Omental fat pad (tissue), 3 donors: Measurements from ENCODE around the gene SORL1-AS1.

Experiments
- ATAC-seq: fragments of 150-250 bp; one replicate; pipeline ENCODE4 v1.9.1; 2016; ENCODE audit warnings: mild to moderate bottlenecking, moderate library complexity; ENCODE audit not compliant: low FRiP score
- DNase-seq: peaks from one replicate; pipeline ENCODE4 v3.0.0-alpha.2; 2019; ENCODE audit warnings: low spot score
- TF ChIP-seq, protein P1 (sequence below), 3 donors: fragments of 450-650 bp; IDR thresholded peaks; one replicate each; pipeline ENCODE4 v1.5.1; 2016 to 2017; ENCODE audit warnings: antibody characterized with exemption in 3 of 3, mild to moderate bottlenecking in 3 of 3, moderate library complexity in 2 of 3

SORL1-AS1 gene

DNA sequence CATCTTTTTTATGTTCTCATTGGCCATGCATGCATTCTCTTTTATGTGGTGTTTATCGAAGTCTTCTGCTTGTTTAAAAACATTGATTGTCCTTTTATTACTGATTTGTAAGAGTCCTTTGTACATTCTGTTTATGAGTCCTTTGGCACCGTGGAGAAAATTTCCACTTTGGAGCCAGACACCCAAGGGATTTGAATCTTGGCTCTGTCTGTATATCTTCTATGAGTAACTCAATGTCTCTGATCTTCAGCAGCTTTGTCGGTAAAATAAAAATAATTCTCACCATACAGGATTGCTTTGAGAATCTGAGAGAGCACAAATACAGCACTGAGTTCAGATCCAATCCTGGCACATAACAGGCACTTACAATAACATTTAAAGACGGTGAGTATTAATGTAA lies 13.4 kb downstream of the SORL1-AS1 start:
- TF ChIP-seq, protein P1, sequence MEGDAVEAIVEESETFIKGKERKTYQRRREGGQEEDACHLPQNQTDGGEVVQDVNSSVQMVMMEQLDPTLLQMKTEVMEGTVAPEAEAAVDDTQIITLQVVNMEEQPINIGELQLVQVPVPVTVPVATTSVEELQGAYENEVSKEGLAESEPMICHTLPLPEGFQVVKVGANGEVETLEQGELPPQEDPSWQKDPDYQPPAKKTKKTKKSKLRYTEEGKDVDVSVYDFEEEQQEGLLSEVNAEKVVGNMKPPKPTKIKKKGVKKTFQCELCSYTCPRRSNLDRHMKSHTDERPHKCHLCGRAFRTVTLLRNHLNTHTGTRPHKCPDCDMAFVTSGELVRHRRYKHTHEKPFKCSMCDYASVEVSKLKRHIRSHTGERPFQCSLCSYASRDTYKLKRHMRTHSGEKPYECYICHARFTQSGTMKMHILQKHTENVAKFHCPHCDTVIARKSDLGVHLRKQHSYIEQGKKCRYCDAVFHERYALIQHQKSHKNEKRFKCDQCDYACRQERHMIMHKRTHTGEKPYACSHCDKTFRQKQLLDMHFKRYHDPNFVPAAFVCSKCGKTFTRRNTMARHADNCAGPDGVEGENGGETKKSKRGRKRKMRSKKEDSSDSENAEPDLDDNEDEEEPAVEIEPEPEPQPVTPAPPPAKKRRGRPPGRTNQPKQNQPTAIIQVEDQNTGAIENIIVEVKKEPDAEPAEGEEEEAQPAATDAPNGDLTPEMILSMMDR (IDR thresholded peaks at IDR 0.05), result no peak
- DNase-seq (no peak), ATAC-seq (no peak)

DNA sequence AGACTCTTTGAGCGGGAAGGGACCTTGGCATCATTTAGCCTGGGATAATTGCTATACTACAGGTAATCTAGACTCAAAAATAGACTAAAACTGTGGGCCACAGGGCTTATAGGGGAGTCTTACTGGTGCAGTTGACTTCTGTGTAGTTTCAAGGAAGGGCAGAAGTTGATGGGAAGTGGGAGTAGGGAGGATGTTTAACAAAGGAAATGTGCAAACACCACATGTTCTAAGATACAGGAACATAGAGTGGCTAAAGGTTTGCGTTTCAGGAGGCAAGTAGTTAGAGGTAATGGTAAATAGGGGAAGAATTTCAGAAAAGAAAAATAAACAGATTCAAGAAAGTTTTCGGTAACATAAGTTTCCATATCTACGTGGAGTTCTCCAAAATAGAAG lies 15.1 kb downstream of the SORL1-AS1 start:
- ATAC-seq, result no peak

DNA sequence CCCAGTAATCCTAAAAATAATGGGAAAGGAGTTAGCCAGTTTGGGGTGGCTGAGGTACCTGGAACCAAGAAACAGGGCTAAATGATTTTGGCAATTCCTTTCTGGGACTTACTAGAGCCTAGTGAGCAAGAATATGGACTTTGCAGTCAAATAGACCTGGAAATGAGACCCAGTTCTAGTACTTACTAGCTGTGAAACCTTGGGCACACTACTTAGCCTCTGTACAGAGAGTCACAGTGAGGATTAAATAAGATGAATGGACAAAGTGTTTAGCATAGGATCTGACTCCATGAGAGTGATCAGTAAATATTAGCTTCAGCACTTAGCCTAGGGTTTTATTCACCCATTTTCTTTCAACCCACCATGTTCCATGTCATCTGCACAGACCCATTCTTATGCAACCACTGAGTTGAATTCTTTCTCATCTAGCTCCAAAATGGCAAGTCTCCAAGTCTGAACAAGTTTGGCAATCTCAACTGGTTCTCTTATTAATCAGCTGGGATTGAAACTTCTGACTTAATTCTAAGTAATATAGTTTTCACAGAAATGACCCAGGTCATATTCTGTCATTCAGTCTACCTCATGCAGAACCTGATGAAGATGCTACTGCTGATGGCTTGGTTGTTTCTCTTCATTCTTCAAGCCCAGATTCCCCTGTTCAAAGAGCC lies 15.6 kb downstream of the SORL1-AS1 start:
- DNase-seq (no peak), ATAC-seq (no peak)
- TF ChIP-seq, protein P1 (IDR thresholded peaks at IDR 0.05), result no peak

More for the DNA sequence above, 15.1 kb downstream of the SORL1-AS1 start:
- TF ChIP-seq, protein P1 (IDR thresholded peaks at IDR 0.05), result no peak
- no peak for DNase-seq

DNA sequence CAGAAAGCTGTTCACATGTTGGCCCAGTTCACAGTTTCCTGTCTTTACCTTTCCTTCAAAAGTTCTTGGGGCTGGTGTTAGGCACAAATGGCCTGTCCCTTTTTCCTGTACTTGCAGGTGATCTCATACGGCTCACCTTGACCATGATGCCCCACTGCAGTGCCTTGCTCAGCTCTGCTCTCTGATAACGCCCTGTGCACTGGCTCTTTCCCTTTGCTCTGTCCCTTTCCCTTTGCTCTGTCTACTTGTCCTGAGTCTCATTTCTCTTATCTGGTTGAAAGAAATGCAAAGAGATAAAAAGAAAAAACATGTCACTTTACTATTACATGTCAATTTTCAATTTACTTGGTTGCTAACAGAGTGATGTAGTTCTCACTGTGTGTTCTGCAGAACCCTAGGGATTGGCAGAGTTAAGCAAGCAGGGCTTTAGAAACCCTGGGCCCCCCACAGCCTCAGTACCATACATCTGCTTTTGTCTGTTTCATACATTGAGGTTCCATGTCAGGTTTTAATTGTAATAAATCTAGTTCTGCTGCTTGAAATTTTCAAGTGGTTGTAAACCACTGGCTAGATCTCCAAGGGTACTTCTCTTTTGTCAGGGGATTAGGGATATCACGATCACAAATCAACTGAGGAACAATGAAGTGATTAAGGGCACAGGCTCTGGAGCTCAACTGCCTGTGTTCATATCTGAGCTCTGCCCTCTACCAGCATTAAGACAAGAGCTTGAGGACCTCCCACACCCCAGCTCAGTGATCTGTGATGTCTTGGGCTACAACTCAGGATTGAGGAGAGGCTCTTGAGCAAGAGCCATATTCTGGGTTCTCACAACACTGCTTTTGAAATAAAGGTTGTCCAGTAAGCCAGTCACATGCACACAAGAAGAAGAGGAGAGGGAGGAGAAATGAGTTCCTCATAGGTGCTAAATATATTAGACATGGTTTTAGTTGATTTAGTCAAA lies 16.9 kb downstream of the SORL1-AS1 start:
- peak; percentile 20 for ATAC-seq
- TF ChIP-seq, protein P1 (IDR thresholded peaks at IDR 0.05), result no peak
- no peak for DNase-seq

DNA sequence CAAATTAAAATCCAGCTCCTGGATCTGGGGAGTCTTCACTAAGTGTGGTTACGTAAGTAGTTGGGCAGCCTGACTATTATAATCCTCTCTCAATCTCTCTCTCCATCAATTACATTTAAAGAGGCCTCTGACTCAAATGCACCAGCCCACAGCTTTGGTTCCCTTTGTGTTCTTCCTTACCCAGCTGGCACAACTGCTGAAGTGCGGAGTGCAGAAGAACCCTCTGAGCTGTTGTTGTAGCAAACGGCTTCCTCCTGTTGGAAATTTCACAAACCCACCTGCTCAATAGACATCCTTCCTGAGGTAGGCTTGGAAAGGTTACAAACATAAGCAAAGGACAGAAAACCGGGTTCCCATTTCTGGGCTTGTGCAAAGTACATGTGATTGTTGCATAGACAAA lies 17.6 kb downstream of the SORL1-AS1 start:
- ATAC-seq (no peak), DNase-seq (no peak)
- TF ChIP-seq, protein P1 (IDR thresholded peaks at IDR 0.05), result no peak

DNA sequence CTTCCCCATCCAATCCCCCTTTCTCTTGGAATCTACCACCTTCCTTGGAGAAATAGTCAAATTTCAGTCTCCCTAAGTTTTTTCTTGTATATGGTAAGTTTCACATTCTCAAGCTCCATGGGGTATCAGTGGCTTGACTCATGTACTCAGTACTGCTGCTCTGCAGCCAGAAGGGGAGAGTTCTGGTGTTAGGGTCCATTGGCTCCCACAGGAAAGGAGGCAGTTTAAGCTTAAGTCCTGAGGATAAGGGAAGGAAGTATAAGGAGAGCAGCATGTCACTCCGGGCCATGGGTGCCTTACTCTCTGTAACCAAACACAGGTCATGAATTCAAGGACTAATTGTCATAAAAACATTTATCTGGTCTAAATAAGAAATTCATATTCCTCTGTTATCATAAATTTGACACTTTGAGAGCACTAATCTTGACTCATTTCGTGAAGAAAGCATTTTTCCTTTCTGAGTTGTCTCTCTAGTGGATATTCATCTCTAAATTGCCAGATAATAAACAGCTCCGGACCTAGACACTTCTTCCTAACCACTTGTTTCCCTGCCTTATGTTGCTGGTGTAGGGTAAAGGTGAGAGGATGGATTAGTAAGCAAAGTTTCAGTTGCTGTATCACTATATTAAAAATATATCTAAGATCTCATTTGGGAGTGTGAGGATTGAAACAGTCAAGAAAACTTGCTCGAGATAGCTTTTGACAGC lies 20.8 kb downstream of the SORL1-AS1 start:
- ATAC-seq, result no peak
- TF ChIP-seq, protein P1 (IDR thresholded peaks at IDR 0.05), result no peak
- DNase-seq, result no peak
